ENCODE data around the gene EPHB1. TPM values are rescaled to one million over a fixed set of nuclear protein-coding genes. Genes with fewer than 3 reads are reported as not detected.

Gene EPHB1
- polyA plus RNA-seq, 1 donor from 2014 or later, result 18.7 TPM

DNA sequence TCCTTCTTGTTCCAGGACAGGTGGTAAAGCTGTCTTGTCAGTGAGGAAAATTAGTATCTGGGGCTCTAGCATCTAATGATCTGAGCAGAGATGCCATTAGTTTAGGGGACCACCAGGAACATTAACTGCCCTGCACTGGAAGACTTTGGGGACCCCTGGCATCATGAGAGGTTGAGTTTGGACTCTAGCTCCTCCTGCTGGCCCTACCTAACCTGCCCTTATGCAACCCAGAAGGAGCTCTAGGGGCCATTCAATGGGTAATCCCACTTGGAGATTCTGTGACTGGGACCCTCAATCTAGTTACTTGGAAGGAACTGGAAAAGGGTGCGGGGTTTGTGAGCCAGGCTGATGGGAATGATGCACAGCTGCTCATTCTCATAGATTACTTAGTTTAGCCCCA is 451.0 kb downstream of the EPHB1 start:
- Histone ChIP-seq H3K27ac (ENCODE audit: low read length) (peak overlapping the region; percentile 22), H3K79me2 (replicated peaks; ENCODE audit: insufficient read depth, low read length) (no peaks in the 10 kb centered on the region), H3K4me2 (ENCODE audit: low read length) (no peak overlapping the region), H3K27me3 (ENCODE audit: insufficient read depth, low read depth, low read length) (no peaks in the 10 kb centered on the region), H3K9ac (ENCODE audit: low read length) (no peak overlapping the region), H3K4me3 (ENCODE audit: low read length) (no peak overlapping the region), H3K9me3 (ENCODE audit: low read length) (no peaks in the 10 kb centered on the region), H2AFZ (ENCODE audit: low read depth, low read length) (no peak overlapping the region), H3K36me3 (ENCODE audit: insufficient read depth, low read length) (peaks cover 8% of the 10 kb centered on the region), H4K20me1 (ENCODE audit: insufficient read depth) (no peaks in the 10 kb centered on the region), H3K9me2 (ENCODE audit: insufficient read depth, low read length) (no peaks in the 10 kb centered on the region), H3F3A (ENCODE audit: insufficient read depth, low read length, poor library complexity, severe bottlenecking) (no peaks in the 10 kb centered on the region)
- TF ChIP-seq MXI1 (conservative IDR thresholded peaks at IDR 0.05; ENCODE audit: poor library complexity, severe bottlenecking) (no peak), TAF1 (IDR thresholded peaks at IDR 0.05; ENCODE audit: low read depth) (no peak), EZH2 (IDR thresholded peaks at IDR 0.05; ENCODE audit: borderline replicate concordance, insufficient read depth, low read length, poor library complexity, severe bottlenecking) (no peak), SMC3 (conservative IDR thresholded peaks at IDR 0.05; ENCODE audit: poor library complexity) (no peak), POLR2AphosphoS5 (IDR thresholded peaks at IDR 0.05) (no peak), EP300 (conservative IDR thresholded peaks at IDR 0.05; ENCODE audit: poor library complexity, severe bottlenecking) (no peak), RAD21 (conservative IDR thresholded peaks at IDR 0.05) (no peak)
- TF ChIP-seq, protein P1, sequence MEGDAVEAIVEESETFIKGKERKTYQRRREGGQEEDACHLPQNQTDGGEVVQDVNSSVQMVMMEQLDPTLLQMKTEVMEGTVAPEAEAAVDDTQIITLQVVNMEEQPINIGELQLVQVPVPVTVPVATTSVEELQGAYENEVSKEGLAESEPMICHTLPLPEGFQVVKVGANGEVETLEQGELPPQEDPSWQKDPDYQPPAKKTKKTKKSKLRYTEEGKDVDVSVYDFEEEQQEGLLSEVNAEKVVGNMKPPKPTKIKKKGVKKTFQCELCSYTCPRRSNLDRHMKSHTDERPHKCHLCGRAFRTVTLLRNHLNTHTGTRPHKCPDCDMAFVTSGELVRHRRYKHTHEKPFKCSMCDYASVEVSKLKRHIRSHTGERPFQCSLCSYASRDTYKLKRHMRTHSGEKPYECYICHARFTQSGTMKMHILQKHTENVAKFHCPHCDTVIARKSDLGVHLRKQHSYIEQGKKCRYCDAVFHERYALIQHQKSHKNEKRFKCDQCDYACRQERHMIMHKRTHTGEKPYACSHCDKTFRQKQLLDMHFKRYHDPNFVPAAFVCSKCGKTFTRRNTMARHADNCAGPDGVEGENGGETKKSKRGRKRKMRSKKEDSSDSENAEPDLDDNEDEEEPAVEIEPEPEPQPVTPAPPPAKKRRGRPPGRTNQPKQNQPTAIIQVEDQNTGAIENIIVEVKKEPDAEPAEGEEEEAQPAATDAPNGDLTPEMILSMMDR (IDR thresholded peaks at IDR 0.05; ENCODE audit: poor library complexity, severe bottlenecking), result no peak
- TF ChIP-seq, protein P2, sequence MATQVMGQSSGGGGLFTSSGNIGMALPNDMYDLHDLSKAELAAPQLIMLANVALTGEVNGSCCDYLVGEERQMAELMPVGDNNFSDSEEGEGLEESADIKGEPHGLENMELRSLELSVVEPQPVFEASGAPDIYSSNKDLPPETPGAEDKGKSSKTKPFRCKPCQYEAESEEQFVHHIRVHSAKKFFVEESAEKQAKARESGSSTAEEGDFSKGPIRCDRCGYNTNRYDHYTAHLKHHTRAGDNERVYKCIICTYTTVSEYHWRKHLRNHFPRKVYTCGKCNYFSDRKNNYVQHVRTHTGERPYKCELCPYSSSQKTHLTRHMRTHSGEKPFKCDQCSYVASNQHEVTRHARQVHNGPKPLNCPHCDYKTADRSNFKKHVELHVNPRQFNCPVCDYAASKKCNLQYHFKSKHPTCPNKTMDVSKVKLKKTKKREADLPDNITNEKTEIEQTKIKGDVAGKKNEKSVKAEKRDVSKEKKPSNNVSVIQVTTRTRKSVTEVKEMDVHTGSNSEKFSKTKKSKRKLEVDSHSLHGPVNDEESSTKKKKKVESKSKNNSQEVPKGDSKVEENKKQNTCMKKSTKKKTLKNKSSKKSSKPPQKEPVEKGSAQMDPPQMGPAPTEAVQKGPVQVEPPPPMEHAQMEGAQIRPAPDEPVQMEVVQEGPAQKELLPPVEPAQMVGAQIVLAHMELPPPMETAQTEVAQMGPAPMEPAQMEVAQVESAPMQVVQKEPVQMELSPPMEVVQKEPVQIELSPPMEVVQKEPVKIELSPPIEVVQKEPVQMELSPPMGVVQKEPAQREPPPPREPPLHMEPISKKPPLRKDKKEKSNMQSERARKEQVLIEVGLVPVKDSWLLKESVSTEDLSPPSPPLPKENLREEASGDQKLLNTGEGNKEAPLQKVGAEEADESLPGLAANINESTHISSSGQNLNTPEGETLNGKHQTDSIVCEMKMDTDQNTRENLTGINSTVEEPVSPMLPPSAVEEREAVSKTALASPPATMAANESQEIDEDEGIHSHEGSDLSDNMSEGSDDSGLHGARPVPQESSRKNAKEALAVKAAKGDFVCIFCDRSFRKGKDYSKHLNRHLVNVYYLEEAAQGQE (IDR thresholded peaks at IDR 0.05; ENCODE audit: borderline replicate concordance), result no peak

DNA sequence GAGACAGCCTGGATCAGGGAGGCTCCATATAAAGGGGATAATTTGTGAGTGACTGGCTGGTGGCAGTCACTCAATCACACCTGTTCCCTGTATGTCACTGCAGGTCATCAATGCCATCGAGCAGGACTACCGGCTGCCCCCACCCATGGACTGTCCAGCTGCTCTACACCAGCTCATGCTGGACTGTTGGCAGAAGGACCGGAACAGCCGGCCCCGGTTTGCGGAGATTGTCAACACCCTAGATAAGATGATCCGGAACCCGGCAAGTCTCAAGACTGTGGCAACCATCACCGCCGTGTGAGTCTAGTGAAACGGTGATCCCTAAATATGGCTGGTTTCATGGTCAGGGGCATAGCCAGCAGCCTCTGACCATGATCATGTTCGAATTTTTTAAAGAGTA is 453.2 kb downstream of the EPHB1 start:
- H3K4me2 ChIP-seq (ENCODE audit: low read length), result no peak overlapping the region
- no peaks in the 10 kb centered on the region for H3K9me2 ChIP-seq (ENCODE audit: insufficient read depth, low read length)
- no peaks in the 10 kb centered on the region for H3K27me3 ChIP-seq (ENCODE audit: insufficient read depth, low read depth, low read length)
- no peaks in the 10 kb centered on the region for H3K9me3 ChIP-seq (ENCODE audit: low read length)
- TF ChIP-seq, protein P1 (IDR thresholded peaks at IDR 0.05; ENCODE audit: poor library complexity, severe bottlenecking), result no peak
- TF ChIP-seq MXI1 (conservative IDR thresholded peaks at IDR 0.05; ENCODE audit: poor library complexity, severe bottlenecking) (no peak), TAF1 (IDR thresholded peaks at IDR 0.05; ENCODE audit: low read depth) (no peak), RAD21 (conservative IDR thresholded peaks at IDR 0.05) (no peak), POLR2AphosphoS5 (IDR thresholded peaks at IDR 0.05) (no peak), SMC3 (conservative IDR thresholded peaks at IDR 0.05; ENCODE audit: poor library complexity) (no peak), EZH2 (IDR thresholded peaks at IDR 0.05; ENCODE audit: borderline replicate concordance, insufficient read depth, low read length, poor library complexity, severe bottlenecking) (no peak), EP300 (conservative IDR thresholded peaks at IDR 0.05; ENCODE audit: poor library complexity, severe bottlenecking) (no peak)
- TF ChIP-seq, protein P2 (IDR thresholded peaks at IDR 0.05; ENCODE audit: borderline replicate concordance), result no peak
- H3K27ac ChIP-seq (ENCODE audit: low read length), result no peak overlapping the region
- H3F3A ChIP-seq (ENCODE audit: insufficient read depth, low read length, poor library complexity, severe bottlenecking), result no peaks in the 10 kb centered on the region
- H3K4me3 ChIP-seq (ENCODE audit: low read length), result no peak overlapping the region
- no peak overlapping the region for H2AFZ ChIP-seq (ENCODE audit: low read depth, low read length)
- H3K36me3 ChIP-seq (ENCODE audit: insufficient read depth, low read length), result peaks cover 8% of the 10 kb centered on the region
- no peaks in the 10 kb centered on the region for H4K20me1 ChIP-seq (ENCODE audit: insufficient read depth)
- no peaks in the 10 kb centered on the region for H3K79me2 ChIP-seq (replicated peaks; ENCODE audit: insufficient read depth, low read length)
- no peak overlapping the region for H3K9ac ChIP-seq (ENCODE audit: low read length)
